ENCODE measurements around the gene CBR4. TPM values are rescaled to one million over a fixed set of nuclear protein-coding genes. Genes with fewer than 3 reads are reported as not detected.
"Not testable (repeated sequence)": the region's sequence is repeated elsewhere in the genome, so short reads cannot be mapped to it uniquely, and the experiment has no call there.

CBR4 gene
- total RNA-seq, 1 donor from 2014 or later, result 36.0 TPM

DNA sequence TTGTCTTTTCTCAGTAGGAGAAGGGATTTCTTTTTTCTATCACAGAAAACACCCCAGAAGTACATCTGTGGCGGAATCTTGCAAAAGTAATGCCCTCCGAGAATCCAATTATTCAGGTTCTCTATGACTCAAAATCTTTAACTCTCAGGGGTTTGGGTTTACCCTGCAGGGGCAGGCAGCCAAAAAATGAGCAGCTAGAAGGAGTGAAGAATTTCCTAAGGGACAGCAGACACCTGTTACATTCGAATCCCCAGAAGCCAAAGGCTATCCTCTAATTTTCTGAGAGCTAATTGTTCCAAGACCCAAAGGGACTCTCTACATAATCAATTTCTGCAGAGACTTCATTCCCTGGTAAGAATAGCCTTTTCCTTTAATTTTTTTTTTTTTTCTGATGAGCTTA lies 27.5 kb upstream of the CBR4 start:
- Mint-ChIP-seq H3K4me1 (peaks cover 12% of the 10 kb centered on the region), H3K4me3 (no peak overlapping the region), H3K27ac (ENCODE audit: unreplicated experiment) (no peak overlapping the region), H3K9me3 (no peaks in the 10 kb centered on the region), H3K27me3 (ENCODE audit: low read depth) (no peaks in the 10 kb centered on the region), H3K36me3 (ENCODE audit: low read depth) (no peaks in the 10 kb centered on the region)
- DNase-seq (ENCODE audit: low read depth, low spot score), result no peak
- TF ChIP-seq, protein P1, sequence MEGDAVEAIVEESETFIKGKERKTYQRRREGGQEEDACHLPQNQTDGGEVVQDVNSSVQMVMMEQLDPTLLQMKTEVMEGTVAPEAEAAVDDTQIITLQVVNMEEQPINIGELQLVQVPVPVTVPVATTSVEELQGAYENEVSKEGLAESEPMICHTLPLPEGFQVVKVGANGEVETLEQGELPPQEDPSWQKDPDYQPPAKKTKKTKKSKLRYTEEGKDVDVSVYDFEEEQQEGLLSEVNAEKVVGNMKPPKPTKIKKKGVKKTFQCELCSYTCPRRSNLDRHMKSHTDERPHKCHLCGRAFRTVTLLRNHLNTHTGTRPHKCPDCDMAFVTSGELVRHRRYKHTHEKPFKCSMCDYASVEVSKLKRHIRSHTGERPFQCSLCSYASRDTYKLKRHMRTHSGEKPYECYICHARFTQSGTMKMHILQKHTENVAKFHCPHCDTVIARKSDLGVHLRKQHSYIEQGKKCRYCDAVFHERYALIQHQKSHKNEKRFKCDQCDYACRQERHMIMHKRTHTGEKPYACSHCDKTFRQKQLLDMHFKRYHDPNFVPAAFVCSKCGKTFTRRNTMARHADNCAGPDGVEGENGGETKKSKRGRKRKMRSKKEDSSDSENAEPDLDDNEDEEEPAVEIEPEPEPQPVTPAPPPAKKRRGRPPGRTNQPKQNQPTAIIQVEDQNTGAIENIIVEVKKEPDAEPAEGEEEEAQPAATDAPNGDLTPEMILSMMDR (conservative IDR thresholded peaks at IDR 0.05), result no peak

- not testable (repeated sequence) for H3K27ac Mint-ChIP-seq (ENCODE audit: unreplicated experiment); DNase-seq (ENCODE audit: low read depth, low spot score); H3K36me3 Mint-ChIP-seq (ENCODE audit: low read depth); H3K4me3 Mint-ChIP-seq; H3K27me3 Mint-ChIP-seq (ENCODE audit: low read depth); H3K9me3 Mint-ChIP-seq
- H3K4me1 Mint-ChIP-seq, result peaks cover 12% of the 10 kb centered on the region
Measured at GRCh38 chr4:169035871-169036620, 26.0 kb upstream of the CBR4 start.

GRCh38 chr4:169033660-169034059 lies 23.6 kb upstream of the CBR4 start:
- no peak overlapping the region for H3K4me3 Mint-ChIP-seq
- DNase-seq (ENCODE audit: low read depth, low spot score), result no peak
- H3K9me3 Mint-ChIP-seq, result no peaks in the 10 kb centered on the region
- peaks cover under 1% of the 10 kb centered on the region for H3K4me1 Mint-ChIP-seq
- H3K27ac Mint-ChIP-seq (ENCODE audit: unreplicated experiment), result no peak overlapping the region
- H3K27me3 Mint-ChIP-seq (ENCODE audit: low read depth), result no peaks in the 10 kb centered on the region
- TF ChIP-seq, protein P1 (conservative IDR thresholded peaks at IDR 0.05), result no peak
- H3K36me3 Mint-ChIP-seq (ENCODE audit: low read depth), result no peaks in the 10 kb centered on the region

DNA sequence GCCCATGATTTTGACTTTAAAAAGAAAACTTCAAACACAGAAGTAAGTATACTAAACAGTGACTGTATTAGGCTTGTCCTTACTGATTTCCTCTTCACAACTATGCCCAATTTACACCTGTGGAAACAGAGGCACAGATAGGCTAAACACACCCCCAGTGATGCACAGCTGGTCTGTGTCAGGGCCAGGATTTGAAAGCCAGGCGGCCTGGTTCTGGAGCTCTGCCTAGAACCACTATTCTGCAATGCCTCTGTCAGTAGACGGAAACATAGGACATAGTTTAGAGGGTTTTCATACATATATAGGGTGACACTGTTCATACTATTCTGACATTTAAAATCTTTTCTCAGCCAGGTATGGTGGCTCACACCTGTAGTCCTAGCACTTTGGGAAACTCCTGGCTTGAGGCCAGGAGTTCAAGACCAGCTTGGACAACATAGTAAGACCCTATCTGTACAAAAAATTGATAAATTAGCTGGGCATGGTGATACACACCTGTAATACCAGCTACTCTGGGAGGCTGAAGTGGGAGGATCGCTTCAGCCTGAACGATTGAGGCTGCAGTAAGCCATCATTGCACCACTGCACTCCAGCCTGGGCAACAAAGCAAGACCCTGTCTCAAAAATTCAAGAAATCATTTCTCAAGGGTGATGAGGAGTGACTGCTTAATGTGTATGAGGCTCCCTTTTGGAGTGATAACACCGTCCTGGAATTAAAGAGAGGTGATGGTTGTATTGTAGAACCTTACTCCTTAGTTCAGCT lies 23.0 kb upstream of the CBR4 start:
- Mint-ChIP-seq H3K27me3 (ENCODE audit: low read depth) (no peaks in the 10 kb centered on the region), H3K4me1 (no peaks in the 10 kb centered on the region), H3K36me3 (ENCODE audit: low read depth) (no peaks in the 10 kb centered on the region), H3K27ac (ENCODE audit: unreplicated experiment) (no peak overlapping the region), H3K4me3 (no peak overlapping the region), H3K9me3 (no peaks in the 10 kb centered on the region)
- TF ChIP-seq, protein P1 (conservative IDR thresholded peaks at IDR 0.05), result no peak
- DNase-seq (ENCODE audit: low read depth, low spot score), result no peak

DNA sequence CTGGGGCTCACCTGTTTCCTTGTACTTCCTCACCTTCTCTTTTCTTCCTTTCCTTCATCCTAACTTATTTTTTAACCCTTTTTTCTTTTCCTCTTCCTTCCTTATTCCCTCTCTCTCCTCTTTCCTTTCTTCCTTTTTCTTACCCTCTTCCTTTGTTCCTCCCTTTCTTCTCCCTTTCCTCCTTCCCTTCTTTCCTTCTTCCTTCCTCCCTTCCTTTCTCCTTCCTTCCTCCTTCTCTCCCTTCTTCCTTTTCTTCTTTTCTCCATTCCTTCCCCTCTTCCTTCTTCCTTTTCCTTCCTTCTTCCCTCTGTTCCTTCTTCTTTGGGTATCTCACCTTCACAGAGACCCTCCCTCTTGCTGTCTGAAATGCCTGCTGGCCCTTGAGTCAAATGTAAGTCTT lies 22.1 kb upstream of the CBR4 start:
- no peaks in the 10 kb centered on the region for H3K27me3 Mint-ChIP-seq (ENCODE audit: low read depth)
- TF ChIP-seq, protein P1 (conservative IDR thresholded peaks at IDR 0.05), result no peak
- DNase-seq (ENCODE audit: low read depth, low spot score), result no peak
- H3K27ac Mint-ChIP-seq (ENCODE audit: unreplicated experiment), result no peak overlapping the region
- peaks cover 4% of the 10 kb centered on the region for H3K9me3 Mint-ChIP-seq
- no peaks in the 10 kb centered on the region for H3K4me1 Mint-ChIP-seq
- H3K36me3 Mint-ChIP-seq (ENCODE audit: low read depth), result peaks cover 2% of the 10 kb centered on the region
- no peak overlapping the region for H3K4me3 Mint-ChIP-seq

DNA sequence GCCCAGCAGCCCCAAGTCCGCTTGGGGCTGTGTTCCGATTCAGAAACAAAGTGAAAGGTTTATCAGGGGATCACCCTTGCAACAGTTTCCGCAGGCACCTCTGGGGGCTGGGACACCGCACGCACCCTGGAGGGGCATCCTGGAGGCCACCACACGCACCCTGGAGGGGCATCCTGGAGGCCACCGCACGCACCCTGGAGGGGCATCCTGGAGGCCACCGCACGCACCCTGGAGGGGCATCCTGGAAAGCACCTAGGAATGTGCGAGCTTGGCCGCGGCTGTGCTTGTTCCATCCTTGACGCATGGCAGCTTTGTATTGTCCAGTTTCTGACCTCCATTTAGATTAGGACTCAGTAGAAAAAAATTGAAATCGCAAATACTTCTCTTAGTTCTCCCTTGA lies 21.3 kb upstream of the CBR4 start:
- TF ChIP-seq, protein P1 (conservative IDR thresholded peaks at IDR 0.05), result no peak
- peaks cover 2% of the 10 kb centered on the region for H3K36me3 Mint-ChIP-seq (ENCODE audit: low read depth)
- H3K4me3 Mint-ChIP-seq, result no peak overlapping the region
- no peaks in the 10 kb centered on the region for H3K4me1 Mint-ChIP-seq
- H3K27ac Mint-ChIP-seq (ENCODE audit: unreplicated experiment), result no peak overlapping the region
- H3K27me3 Mint-ChIP-seq (ENCODE audit: low read depth), result no peaks in the 10 kb centered on the region
- peaks cover 4% of the 10 kb centered on the region for H3K9me3 Mint-ChIP-seq
- no peak for DNase-seq (ENCODE audit: low read depth, low spot score)

Data from neural crest cell (in vitro differentiated cells).